Brain microvascular endothelial cell (primary cell): ENCODE results near the gene NUMB.

Experiments
- DNase-seq: peaks from one replicate; pipeline ENCODE4 v3.0.0-alpha.2; 2020
- H3K27ac ChIP-seq: fragments of 250-450 bp; sonication (Bioruptor Pico); 2 replicates; pipeline ENCODE4 v1.5.1; 2020; ENCODE audit warnings: mild to moderate bottlenecking, moderate library complexity
- H3K27me3 ChIP-seq: fragments of 250-450 bp; sonication (Bioruptor Pico); replicated peaks from 2 replicates; pipeline ENCODE4 v1.5.1; 2020; ENCODE audit warnings: mild to moderate bottlenecking
- H3K36me3 ChIP-seq: fragments of 250-450 bp; sonication (Bioruptor Pico); replicated peaks from 2 replicates; pipeline ENCODE4 v1.5.1; 2020; ENCODE audit warnings: mild to moderate bottlenecking
- H3K4me3 ChIP-seq: 2 replicates; pipeline ENCODE4 v1.5.1; 2011; ENCODE audit warnings: low read depth, mild to moderate bottlenecking, control low read depth, low read length, moderate library complexity
- in situ Hi-C: cut with HindIII; loops from 2 replicates; pipeline ENCODE4 v1.10.0; 2017; ENCODE audit warnings: low sequenced_read_pairs, low pct_ligation_motif_present
- TF ChIP-seq, protein P1 (sequence below): IDR thresholded peaks from 2 replicates; pipeline ENCODE4 v1.5.1; 2011; ENCODE audit warnings: low read depth, mild to moderate bottlenecking, moderate library complexity, low read length, control low read depth, inconsistent platforms; ENCODE audit errors: missing control alignments

The NUMB gene

DNA sequence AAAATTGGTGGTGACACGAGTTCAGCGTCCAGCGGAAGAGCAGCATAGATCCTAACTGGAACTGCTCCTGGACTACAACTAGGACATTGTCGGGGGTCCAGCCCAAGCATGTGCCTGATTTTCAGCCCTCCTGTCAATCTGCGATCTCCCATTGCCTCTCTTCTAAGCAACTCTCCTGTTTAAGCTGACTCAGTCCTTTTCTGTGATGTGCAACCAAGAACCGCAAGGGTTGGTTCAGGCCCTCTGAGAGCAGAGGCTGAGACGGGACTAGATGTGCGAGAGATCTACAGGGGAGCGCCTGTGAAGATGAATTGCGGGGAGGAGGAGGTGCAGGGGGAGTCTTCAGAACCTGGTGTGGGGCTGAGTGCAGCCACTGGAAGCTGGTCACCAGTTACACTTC lies 224.8 kb downstream of the NUMB start:
- H3K27me3 ChIP-seq, result peaks cover 13% of the 10 kb centered on the region
- in situ Hi-C loops, result no loop called here
- DNase-seq, result no peak

DNA sequence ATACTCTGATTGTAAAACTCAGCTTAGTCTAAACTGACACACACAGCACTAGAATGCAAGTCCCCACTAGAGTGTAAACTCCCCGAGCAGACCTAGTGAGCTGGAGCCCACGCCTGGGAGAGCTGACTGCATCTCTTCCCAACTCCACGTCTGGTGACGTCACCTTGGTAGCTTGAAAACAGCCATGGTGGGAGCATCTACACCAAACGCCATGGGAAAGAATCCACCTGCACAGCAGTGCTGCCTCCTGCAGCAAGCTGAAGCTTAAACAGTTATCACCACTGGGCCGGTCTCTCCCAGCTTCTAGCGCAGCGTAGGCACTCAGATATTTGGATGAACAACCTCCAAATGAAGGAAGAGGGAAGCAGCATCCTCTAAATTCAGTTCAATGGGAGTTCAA lies 225.4 kb downstream of the NUMB start:
- DNase-seq, result no peak
- TF ChIP-seq, protein P1, sequence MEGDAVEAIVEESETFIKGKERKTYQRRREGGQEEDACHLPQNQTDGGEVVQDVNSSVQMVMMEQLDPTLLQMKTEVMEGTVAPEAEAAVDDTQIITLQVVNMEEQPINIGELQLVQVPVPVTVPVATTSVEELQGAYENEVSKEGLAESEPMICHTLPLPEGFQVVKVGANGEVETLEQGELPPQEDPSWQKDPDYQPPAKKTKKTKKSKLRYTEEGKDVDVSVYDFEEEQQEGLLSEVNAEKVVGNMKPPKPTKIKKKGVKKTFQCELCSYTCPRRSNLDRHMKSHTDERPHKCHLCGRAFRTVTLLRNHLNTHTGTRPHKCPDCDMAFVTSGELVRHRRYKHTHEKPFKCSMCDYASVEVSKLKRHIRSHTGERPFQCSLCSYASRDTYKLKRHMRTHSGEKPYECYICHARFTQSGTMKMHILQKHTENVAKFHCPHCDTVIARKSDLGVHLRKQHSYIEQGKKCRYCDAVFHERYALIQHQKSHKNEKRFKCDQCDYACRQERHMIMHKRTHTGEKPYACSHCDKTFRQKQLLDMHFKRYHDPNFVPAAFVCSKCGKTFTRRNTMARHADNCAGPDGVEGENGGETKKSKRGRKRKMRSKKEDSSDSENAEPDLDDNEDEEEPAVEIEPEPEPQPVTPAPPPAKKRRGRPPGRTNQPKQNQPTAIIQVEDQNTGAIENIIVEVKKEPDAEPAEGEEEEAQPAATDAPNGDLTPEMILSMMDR, result no peak
- Histone ChIP-seq H3K27me3 (peaks cover 13% of the 10 kb centered on the region), H3K36me3 (no peaks in the 10 kb centered on the region), H3K4me3 (no peak overlapping the region), H3K27ac (no peak overlapping the region)
- in situ Hi-C loops, result no loop called here

More for the DNA sequence above, 224.8 kb downstream of the NUMB start:
- Histone ChIP-seq H3K27ac (no peak overlapping the region), H3K4me3 (no peak overlapping the region), H3K36me3 (no peaks in the 10 kb centered on the region)
- TF ChIP-seq, protein P1, result no peak

DNA sequence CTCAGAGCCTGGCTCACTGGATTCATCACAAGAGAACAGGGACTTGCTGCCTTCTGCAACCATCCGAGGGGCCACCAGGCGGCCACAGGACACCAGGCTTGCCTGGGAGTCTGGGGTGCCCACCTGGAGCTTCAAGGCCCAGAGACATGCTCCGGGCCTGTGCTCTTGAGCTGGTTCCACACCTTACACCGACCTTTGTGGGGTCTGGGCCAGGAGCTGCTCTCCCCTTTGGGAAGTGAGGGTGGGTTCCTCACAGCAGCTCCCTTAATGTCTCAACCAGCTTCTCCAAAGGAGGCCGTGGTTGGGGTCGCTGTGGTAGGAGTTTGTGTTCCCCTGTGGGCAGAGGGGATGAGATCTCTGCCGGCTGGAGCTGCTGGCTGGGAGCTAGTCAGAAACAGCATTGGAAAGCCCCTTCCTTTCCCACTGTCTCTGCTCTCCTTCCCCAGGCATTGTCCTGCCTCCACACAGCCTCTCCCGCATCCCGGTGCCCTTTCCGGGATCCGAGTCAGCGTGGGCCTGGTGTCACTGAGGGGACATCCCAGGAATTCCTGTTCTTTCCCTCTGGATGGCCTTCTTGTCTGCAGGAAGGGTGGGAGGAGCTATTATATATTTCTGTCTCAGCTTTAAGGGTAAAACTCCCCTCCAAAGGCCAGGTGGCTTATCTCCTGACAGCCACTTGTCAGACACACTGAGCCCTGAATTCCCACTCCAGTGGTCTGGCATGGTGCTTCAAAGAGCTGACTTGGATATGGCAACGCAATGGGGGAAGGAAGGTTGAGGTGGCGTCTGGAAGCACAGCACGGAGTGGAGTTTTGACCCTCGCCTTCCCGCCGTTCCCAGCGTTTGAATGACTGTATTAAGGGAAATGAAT lies 226.1 kb downstream of the NUMB start:
- peaks cover 9% of the 10 kb centered on the region for H3K27me3 ChIP-seq
- H3K4me3 ChIP-seq, result no peak overlapping the region
- in situ Hi-C loops, result no loop called here
- H3K27ac ChIP-seq, result no peak overlapping the region
- DNase-seq, result no peak
- TF ChIP-seq, protein P1, result peak; percentile 66
- H3K36me3 ChIP-seq, result no peaks in the 10 kb centered on the region

DNA sequence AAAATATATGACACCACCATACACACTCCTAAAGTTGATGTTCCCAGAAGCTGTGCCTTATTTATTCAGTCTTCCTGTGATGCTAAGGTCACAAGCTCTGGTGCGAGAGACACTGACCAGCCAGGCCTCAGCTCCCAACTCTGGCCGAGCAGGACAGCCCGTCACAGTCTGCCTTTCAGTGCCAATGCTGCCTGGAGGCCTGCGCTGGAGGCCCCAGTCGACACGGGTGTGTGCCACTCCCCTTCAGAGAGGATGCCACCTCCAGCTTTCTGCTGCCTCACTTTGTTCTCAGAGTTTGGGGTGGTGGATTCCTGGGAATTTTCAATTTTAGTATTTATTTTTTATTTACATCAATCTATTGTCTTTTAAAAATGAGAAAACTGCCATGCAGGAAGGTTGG lies 228.3 kb downstream of the NUMB start:
- no peak for DNase-seq
- in situ Hi-C loops, result no loop called here

DNA sequence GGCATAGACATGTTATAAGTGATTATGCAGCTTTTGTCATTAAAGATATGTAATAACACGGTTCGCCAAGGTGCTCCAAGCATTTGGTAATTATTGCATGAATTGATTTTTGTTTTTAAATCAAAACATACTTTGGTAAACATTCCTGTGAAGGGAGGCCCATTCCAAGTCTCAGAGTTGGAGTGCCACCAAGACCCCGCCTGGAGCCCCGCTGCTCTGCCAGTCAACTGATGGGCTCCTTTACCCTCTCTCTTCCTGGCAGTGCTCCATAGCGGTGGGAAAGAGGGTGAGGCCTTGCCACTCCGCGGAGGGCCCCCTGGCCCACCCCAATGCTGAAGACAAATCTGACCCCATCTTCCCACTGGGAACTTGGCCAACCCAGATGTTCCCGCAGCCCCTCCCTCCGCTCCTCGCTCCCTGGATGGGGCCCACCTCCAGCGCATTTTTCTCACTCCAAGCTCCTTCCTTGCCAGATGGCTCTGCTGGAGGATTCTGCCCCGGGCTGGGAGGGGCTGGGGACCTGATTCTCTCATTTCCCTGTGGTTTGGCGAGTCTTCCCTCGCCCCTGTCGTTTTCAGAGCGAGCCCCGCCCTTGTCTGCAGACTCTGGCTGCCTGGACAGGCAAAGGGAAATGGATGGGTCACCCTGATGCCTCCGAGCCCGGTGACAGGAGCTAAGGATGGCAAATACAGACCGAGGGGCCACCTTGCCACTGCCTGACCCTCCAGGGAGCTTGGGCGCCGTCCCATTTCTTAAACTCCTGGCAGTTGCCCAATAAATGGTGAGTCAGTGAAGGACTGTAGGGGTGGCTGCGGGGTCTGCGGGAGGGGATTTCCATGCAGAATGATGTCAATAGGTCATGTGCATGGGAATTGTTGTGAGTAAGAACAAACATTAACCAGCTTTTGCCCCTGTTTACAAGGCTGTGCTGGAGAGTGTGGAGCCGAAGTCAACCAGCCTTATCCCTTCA lies 230.2 kb downstream of the NUMB start:
- in situ Hi-C loops, result no loop called here
- Histone ChIP-seq H3K27me3 (no peaks in the 10 kb centered on the region), H3K4me3 (peak overlapping the region; percentile 30), H3K27ac (peak overlapping the region; percentile 66), H3K36me3 (no peaks in the 10 kb centered on the region)
- TF ChIP-seq, protein P1, result no peak
- DNase-seq, result peak; percentile 87

More for the DNA sequence above, 228.3 kb downstream of the NUMB start:
- no peak overlapping the region for H3K4me3 ChIP-seq
- no peaks in the 10 kb centered on the region for H3K36me3 ChIP-seq
- H3K27me3 ChIP-seq, result peaks cover 6% of the 10 kb centered on the region
- TF ChIP-seq, protein P1, result no peak
- no peak overlapping the region for H3K27ac ChIP-seq
